Activated CD8-positive, alpha-beta memory T cell treated with anti-CD3 and anti-CD28 coated beads, Interleukin-2, amount 10 ng/mL, durations not matched to agents 7 days and 5 days (primary cell): ENCODE results near the gene SAP30BP. TPM values are rescaled to one million over a fixed set of nuclear protein-coding genes. Genes with fewer than 3 reads are reported as not detected.

ENCODE experiments used
- ATAC-seq: fragments of 150-1000 bp; cut with Tn5 transposase; one replicate; pipeline ENCODE4 v1.10.0; 2021; ENCODE audit warnings: moderate library complexity
- CTCF ChIA-PET: fragments of 350-600 bp; sonication (Branson Sonifier 250); formaldehyde crosslinking; loops from one replicate; lab custom pipeline; 2021; ENCODE audit warnings: antibody characterized with exemption; lab: Charles Lee
- DNase-seq: peaks from one replicate; pipeline ENCODE4 v3.0.0-alpha.2; 2020
- H3K27ac Mint-ChIP-seq: one replicate; pipeline ENCODE4 v1.8.0; 2021; ENCODE audit warnings: mild to moderate bottlenecking, mixed read lengths
- H3K27me3 Mint-ChIP-seq: one replicate; pipeline ENCODE4 v1.8.0; 2021; ENCODE audit warnings: mixed read lengths
- H3K36me3 Mint-ChIP-seq: one replicate; pipeline ENCODE4 v1.8.0; 2021; ENCODE audit warnings: mild to moderate bottlenecking, mixed read lengths
- H3K4me1 Mint-ChIP-seq: one replicate; pipeline ENCODE4 v1.8.0; 2021; ENCODE audit warnings: mixed read lengths
- H3K4me3 Mint-ChIP-seq: one replicate; pipeline ENCODE4 v1.8.0; 2021; ENCODE audit warnings: mild to moderate bottlenecking, moderate library complexity, mixed read lengths
- H3K9me3 Mint-ChIP-seq: one replicate; pipeline ENCODE4 v1.8.0; 2022; ENCODE audit warnings: low read depth, mixed read lengths
- total RNA-seq, 2 experiments: library from RNA; stranded (reverse); gene quantifications; one replicate each; pipeline ENCODE4 v1.2.3, GENCODE V29; 2021

SAP30BP gene
- total RNA-seq, 2 experiments from 2014 or later: 100.0 to 106 TPM

DNA sequence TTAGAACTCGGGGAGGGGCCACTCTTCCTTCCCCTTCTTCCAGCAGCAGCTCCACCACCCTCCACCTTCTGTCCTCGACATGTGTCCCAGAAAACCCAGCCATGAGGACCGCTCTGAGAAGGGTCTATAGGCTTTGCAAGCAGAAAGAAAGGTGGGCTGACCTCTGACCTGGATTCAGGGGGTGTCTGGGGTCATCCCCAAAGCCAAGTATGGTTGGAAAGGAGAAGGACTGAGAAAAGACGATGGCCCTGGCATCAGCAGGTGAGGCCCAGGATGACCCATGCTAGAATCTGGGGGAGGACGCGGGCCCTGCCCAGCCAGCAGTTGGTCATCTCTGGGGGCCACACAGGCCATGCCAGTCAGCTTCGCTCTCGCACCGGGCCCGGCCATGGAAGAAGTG lies 40.0 kb upstream of the SAP30BP start:
- CTCF ChIA-PET: interaction anchor here (1.0 to 1.8 kb wide), 4 partner anchors 10 to 123 kb away, joined by 3 to 6 read pairs (median 4); no protein-coding TSS in a partner anchor
- no peaks in the 10 kb centered on the region for H3K27me3 Mint-ChIP-seq
- H3K4me3 Mint-ChIP-seq: no peak overlapping the region
- H3K27ac Mint-ChIP-seq: no peak overlapping the region
- DNase-seq (no peak), ATAC-seq (no peak)
- no peaks in the 10 kb centered on the region for H3K9me3 Mint-ChIP-seq
- no peaks in the 10 kb centered on the region for H3K4me1 Mint-ChIP-seq
- no peaks in the 10 kb centered on the region for H3K36me3 Mint-ChIP-seq

DNA sequence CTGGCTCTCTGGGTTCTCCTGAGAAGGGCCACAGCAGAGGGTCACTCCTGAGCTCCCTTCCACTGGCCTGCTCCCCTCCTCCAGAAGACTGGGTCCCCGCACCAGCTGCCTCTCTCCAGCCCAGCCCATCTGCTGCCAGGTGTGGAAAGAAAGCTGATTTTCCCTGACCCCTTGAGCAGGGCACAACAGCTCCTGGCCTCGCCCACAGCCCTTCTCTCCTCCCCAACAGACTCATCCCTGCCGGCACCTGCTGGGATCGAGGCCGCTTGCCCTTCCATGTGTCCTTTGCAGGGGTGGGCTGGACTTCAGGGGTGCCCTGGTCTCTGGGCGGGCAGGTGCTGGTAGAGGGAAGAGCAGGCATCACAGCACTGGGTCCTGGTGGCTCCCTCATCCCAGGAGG lies 38.7 kb upstream of the SAP30BP start:
- Mint-ChIP-seq H3K4me3 (no peak overlapping the region), H3K36me3 (no peaks in the 10 kb centered on the region), H3K9me3 (no peaks in the 10 kb centered on the region), H3K27ac (no peak overlapping the region), H3K27me3 (no peaks in the 10 kb centered on the region), H3K4me1 (no peaks in the 10 kb centered on the region)
- no peak for ATAC-seq
- DNase-seq: no peak
- CTCF ChIA-PET: interaction anchor here (0.8 to 7.9 kb wide), 4 partner anchors 12 to 119 kb away, joined by 3 to 218 read pairs (median 8); no protein-coding TSS in a partner anchor

DNA sequence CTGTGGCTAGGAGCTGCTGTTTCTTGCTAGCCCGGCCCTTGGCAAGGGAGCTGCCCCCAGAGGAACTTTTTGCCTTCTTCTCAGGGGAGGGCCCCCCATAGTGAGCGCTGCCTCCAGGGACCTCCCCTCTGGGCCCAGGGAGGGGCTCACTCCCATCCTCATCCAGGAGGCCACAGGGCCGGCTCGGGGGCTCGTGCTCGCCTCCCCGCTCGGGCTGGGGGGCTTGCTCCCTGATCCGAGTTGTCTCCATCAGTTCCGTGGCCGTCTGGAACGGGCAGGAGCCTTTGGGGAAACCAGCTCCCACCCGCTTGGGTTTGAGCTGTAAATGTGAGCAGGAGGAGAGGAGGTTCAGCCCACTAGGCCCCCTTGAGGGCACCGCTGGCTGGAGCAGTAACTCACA lies 38.0 kb upstream of the SAP30BP start:
- Mint-ChIP-seq H3K4me1 (no peaks in the 10 kb centered on the region), H3K4me3 (no peak overlapping the region), H3K27me3 (no peaks in the 10 kb centered on the region), H3K36me3 (no peaks in the 10 kb centered on the region), H3K27ac (no peak overlapping the region), H3K9me3 (no peaks in the 10 kb centered on the region)
- ATAC-seq: no peak
- CTCF ChIA-PET: interaction anchor here (0.6 to 7.9 kb wide), 6 partner anchors 20 to 118 kb away, joined by 3 to 218 read pairs (median 6); no protein-coding TSS in a partner anchor
- no peak for DNase-seq

DNA sequence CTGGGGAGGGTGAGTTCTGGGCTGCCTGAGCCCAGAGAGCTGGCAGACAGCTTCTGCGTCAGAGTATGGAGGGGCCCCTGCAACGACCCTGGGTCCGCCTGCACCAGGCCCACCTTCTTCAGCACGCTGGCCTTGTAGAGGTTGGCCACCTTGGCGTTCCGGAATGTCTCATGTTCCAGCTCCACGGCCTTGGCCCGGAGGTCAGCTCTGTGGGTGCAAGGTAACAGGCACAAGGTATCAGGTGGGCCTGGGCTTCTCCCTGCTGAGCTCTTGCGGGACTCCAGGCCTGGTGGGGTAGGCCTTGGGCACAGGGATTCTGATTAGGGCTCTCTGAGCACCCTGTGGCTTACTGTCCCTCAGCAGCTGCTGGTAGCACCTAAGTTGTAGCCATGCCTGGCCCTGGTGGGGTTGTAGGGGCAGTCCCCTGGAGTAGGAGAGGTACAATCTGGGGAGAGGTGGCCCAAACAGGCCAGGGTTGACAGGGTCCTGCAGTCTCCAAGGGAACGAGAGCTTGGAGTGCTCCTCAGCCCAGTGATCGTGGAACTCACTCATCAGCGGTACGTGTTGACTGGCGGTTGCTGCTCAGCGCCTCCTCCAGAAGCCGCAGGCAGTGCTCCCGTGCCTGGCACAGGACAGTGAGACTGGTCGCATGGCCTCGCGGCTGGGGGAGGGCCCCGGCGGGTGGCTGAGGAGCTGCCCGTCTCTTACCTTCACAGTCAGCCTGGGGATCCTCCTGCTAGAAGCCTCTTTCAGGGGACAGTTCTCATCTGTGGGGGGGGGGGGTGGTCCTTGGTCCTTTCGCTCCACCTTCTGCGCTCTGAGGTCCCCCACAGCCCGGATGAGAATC lies 36.8 kb upstream of the SAP30BP start:
- Mint-ChIP-seq H3K27ac (no peak overlapping the region), H3K4me1 (no peaks in the 10 kb centered on the region), H3K9me3 (no peaks in the 10 kb centered on the region), H3K27me3 (no peaks in the 10 kb centered on the region), H3K4me3 (no peak overlapping the region), H3K36me3 (no peaks in the 10 kb centered on the region)
- ATAC-seq (no peak), DNase-seq (no peak)
- CTCF ChIA-PET: interaction anchor here (0.7 to 7.9 kb wide), 8 partner anchors 9 to 123 kb away, joined by 3 to 218 read pairs (median 6); no protein-coding TSS in a partner anchor

DNA sequence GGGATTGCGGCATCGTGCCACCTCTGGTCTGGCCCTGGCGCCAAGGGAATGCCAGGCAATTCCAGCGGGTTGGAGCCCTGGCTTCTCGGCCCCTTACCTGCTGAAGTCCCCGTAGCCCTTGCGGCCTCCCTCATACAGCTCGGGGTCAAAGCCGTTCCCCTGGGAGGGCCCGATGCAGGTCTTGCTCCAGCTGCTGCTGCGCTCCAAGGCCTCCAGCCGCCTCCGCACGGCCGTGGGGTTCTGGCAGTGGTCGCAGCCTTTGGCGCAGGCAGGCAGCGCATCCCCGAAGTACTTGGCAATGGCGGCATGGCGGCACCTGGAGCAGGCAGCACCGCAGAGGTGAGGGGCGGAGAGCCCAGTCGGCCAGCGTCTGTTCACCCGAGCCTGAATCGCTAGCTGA lies 35.8 kb upstream of the SAP30BP start:
- H3K9me3 Mint-ChIP-seq: no peaks in the 10 kb centered on the region
- H3K4me3 Mint-ChIP-seq: no peak overlapping the region
- CTCF ChIA-PET: interaction anchor here (1.2 to 7.9 kb wide), 6 partner anchors 10 to 123 kb away, joined by 4 to 218 read pairs (median 33); no protein-coding TSS in a partner anchor
- H3K27me3 Mint-ChIP-seq: no peaks in the 10 kb centered on the region
- no peak for DNase-seq
- no peak for ATAC-seq
- H3K27ac Mint-ChIP-seq: no peak overlapping the region
- no peaks in the 10 kb centered on the region for H3K36me3 Mint-ChIP-seq
- no peaks in the 10 kb centered on the region for H3K4me1 Mint-ChIP-seq

DNA sequence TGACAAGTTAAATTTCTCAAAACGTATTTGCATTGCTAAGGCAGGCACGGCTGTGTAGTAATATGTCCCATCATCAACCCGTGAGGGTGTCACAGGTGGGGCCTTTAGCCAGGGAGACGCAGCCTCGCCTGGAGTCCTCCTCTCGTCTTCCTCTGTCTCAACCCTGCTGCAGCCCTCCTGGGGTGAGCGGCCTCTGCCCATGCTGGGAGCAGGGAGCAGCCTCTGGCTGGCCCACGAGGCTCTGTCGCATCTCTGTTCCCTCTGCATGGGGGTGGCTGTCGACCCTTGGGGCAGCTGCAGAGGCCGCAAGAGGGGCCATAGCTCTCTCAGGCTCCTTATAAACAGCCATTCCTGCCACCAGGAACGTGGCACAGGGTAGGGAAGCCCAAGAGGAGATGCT lies 34.7 kb upstream of the SAP30BP start:
- Mint-ChIP-seq H3K4me1 (no peaks in the 10 kb centered on the region), H3K9me3 (no peaks in the 10 kb centered on the region), H3K36me3 (no peaks in the 10 kb centered on the region), H3K27me3 (no peaks in the 10 kb centered on the region), H3K27ac (no peak overlapping the region), H3K4me3 (no peak overlapping the region)
- CTCF ChIA-PET: interaction anchor here (0.5 to 7.9 kb wide), 63 partner anchors 9 to 737 kb away, joined by 3 to 218 read pairs (median 5); partner anchors contain the start of genes GALK1, ITGB4, RECQL5 and SAP30BP
- DNase-seq: no peak
- no peak for ATAC-seq

DNA sequence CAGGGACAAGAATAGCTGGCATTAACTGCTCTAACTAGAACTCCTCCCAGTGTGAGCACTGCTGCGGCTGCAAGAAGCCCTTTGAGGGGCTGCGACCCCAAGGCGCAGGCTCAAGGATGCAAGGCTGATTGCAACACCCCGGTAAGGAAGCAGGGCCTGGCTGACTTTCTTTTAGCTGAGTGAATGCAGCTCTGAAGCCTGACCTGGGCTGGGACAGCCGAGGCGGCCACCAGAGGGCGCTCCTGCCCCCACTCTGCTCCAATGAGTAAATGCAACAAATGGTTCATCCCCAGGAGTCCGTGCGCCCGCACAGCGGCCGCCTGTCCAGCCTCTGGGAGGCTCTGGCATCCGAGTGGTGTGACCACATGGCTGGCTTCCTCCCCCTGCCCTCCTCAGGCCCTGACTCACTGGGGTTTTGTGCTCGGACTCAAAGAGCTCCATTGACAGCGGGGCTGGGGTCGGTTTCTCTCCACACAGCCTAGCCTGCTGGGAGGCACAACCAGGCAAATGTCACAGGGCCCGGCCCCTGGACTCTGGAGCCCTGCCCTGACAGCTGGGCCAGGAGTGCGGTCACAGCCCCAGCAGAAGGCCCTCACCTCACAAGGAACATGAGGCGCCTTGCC lies 34.2 kb upstream of the SAP30BP start, which contains the start of gene SMIM5:
Gene SMIM5, plus strand, starts transcription at position 572 of the 623 bp plus-strand sequence. CDS start 6,768 bp downstream, outside the sequence.
- Mint-ChIP-seq H3K4me3 (no peak within 1 kb of the TSS), H3K36me3 (no peaks in the 10 kb centered on the region), H3K9me3 (no peaks in the 10 kb centered on the region), H3K27ac (peak within 1 kb of the TSS; percentile 9), H3K27me3 (no peaks in the 10 kb centered on the region), H3K4me1 (no peaks in the 10 kb centered on the region)
- ATAC-seq (peak; percentile 90), DNase-seq (peak; percentile 87)
- CTCF ChIA-PET: interaction anchor here (0.5 to 7.9 kb wide), 73 partner anchors 7 to 738 kb away, joined by 3 to 218 read pairs (median 5); partner anchors contain the start of genes GALK1, ITGB4, MIF4GD and RECQL5

DNA sequence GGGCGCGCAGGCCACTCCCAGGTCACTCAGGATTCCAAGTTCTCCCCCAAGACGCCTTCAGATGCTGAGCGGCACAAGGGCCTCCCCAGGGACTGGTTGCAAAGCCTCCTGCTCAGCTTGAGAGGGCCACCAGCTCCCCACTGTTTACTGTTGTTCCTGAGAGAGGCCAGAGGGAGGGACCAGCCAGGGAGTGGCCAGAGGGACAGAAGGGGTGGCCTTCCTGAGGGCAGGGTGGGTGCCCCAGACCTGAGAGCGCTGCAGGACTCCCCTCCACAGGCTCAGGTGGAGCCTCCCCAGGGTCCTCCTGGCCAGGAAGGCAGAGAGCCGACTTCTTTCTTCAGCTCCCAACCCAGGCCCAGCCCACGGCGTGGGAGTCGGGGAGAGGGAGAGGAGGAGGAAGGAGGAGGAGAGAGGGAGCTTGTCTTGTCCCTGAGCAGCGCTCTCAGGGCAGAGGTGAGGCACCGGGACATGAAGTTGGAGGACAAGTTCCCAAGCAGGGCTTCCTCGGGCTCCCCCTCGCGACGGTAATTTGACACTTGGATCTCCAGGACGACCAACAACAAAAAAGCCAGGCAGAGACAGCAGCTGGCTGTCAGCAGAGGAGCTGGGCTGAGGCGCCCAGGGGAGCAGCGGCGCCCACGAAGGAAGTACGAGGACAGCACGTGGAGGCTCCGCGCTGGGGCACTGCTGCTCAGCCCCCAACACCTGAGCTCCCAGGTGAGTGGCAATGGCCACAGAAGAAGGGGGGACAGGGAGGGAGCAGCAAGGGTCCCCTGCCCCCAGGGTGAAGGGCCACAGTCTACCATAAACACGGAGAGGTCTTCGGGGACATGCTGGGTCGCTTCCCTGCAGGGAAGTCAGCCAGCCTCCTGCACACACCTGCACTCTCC lies 33.4 kb upstream of the SAP30BP start:
- ATAC-seq (peak; percentile 32), DNase-seq (peak; percentile 64)
- H3K4me1 Mint-ChIP-seq: no peaks in the 10 kb centered on the region
- no peaks in the 10 kb centered on the region for H3K27me3 Mint-ChIP-seq
- no peaks in the 10 kb centered on the region for H3K9me3 Mint-ChIP-seq
- no peaks in the 10 kb centered on the region for H3K36me3 Mint-ChIP-seq
- H3K4me3 Mint-ChIP-seq: no peak overlapping the region
- peak overlapping the region; percentile 9 for H3K27ac Mint-ChIP-seq
- CTCF ChIA-PET: interaction anchor here (0.5 to 7.9 kb wide), 64 partner anchors 8 to 787 kb away, joined by 3 to 218 read pairs (median 5); partner anchors contain the start of genes MIF4GD, RECQL5, SAP30BP and SLC25A19

DNA sequence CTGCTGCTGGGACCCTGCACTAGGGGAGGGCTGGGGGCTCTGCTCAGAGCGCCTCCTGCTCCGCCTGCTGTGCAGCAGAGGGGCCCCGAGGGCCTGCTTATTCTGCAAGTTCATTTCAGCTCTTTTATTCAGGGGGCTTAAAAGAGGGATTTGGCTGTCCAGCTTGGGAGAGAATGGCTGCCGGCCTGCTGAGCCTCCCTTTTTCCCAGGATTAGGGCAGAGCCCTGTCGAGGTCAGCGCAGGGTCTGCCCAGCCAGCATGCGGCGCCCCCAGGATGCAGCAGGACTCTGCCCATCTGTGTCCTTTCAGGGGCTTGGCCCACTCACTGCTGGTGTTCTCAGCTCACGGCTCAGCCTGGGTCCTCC lies 32.8 kb upstream of the SAP30BP start:
- Mint-ChIP-seq H3K9me3 (no peaks in the 10 kb centered on the region), H3K4me3 (no peak overlapping the region), H3K27me3 (no peaks in the 10 kb centered on the region), H3K4me1 (no peaks in the 10 kb centered on the region), H3K27ac (no peak overlapping the region), H3K36me3 (no peaks in the 10 kb centered on the region)
- CTCF ChIA-PET: interaction anchor here (0.8 to 7.9 kb wide), 25 partner anchors 9 to 787 kb away, joined by 3 to 218 read pairs (median 14); partner anchors contain the start of genes RECQL5 and SAP30BP
- ATAC-seq (no peak), DNase-seq (no peak)

DNA sequence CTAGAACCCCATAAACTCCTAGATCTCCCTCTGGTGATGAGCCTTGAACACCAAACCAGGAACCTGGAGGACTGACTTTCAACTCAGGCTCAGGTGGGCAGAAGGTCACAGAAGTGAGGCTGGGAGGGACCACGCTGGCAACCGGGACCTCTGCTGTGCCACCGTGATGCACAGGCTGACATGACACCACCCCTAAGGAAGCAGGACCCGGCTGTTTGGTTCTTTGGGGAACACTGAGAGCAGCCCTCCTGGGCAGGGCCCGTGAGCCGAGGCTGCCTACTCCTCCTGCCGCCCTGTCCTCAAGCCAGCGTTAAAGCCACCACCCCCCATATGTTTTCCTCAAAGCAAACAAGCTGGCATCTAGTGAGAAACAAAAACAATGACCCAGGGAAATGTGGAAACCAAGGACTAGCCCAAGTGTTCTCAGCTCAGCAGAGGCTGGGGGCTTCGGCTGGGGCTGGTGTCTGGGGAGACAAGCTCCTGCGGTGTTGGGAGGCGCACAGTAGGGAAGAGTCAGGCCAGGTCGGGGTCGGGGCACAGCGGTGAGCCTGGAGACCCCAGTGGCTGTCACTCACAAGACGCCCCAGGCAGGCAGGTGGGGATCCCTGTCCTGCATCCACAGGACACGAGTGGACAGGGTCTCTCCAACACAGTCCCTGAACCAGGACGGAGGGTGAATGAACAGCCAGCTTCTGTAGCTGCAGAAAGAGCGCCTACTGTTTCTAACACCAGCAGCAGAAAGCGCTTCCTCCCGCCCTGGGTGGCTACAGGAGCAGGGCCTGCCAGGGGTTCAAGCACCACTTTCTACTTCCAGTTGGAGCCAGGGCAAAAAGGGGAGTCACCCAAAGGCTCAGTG lies 32.2 kb upstream of the SAP30BP start:
- Mint-ChIP-seq H3K27ac (no peak overlapping the region), H3K9me3 (no peaks in the 10 kb centered on the region), H3K4me1 (no peaks in the 10 kb centered on the region), H3K27me3 (no peaks in the 10 kb centered on the region), H3K4me3 (no peak overlapping the region), H3K36me3 (no peaks in the 10 kb centered on the region)
- ATAC-seq (no peak), DNase-seq (no peak)
- CTCF ChIA-PET: interaction anchor here (2.4 to 7.9 kb wide), 8 partner anchors 9 to 119 kb away, joined by 14 to 218 read pairs (median 42); a partner anchor contains a TSS

DNA sequence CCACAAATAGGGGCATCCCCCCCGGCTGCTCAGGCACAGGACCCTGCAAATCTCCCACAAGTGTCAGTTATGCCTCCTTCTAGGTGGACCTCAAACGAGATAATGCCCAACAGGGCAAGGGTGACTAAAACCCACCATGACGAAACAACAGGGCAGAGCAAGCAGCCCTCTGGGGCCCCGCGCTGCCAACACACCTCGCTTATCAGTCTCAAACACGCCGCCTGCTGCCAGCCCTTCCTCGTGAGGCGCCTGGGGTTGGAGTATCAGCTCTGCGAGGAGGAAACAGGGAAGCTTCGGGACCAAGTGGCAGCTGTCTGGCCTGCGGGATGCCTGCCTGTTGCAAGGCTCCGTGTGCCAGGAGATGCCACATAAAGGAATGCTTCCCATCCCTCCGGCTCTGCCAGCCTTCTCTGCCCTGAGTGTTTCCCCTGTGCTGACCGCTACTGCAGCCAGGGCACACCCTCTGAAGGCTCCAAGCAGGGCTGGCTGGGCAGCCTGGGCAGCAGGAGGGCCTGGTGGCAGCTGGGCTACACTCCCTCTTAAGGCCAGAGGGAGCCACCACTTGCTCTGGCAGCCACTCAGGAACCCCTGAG lies 31.4 kb upstream of the SAP30BP start:
- no peaks in the 10 kb centered on the region for H3K9me3 Mint-ChIP-seq

More for the DNA sequence above, 31.4 kb upstream of the SAP30BP start:
- H3K27me3 Mint-ChIP-seq: no peaks in the 10 kb centered on the region
- no peaks in the 10 kb centered on the region for H3K4me1 Mint-ChIP-seq
- no peak overlapping the region for H3K27ac Mint-ChIP-seq
- ATAC-seq: no peak
- H3K4me3 Mint-ChIP-seq: no peak overlapping the region
- no peaks in the 10 kb centered on the region for H3K36me3 Mint-ChIP-seq
- no peak for DNase-seq
- CTCF ChIA-PET: interaction anchor here (1.4 to 7.9 kb wide), 5 partner anchors 19 to 118 kb away, joined by 3 to 218 read pairs (median 55); no protein-coding TSS in a partner anchor
